H1 (cell line): ENCODE measurements around the gene KCNQ1OT1. TPM values are rescaled to one million over a fixed set of nuclear protein-coding genes. Genes with fewer than 3 reads are reported as not detected.

ENCODE experiments used
- CTCF ChIA-PET: fragments of 300-600 bp; sonication (Branson Sonifier 250); formaldehyde crosslinking; loops from one replicate; lab custom pipeline; 2021; ENCODE audit not compliant: partially characterized antibody; lab: Charles Lee
- POLR2A ChIA-PET: fragments of 300-600 bp; sonication (Branson Sonifier 250); formaldehyde crosslinking; loops from one replicate; lab custom pipeline; 2021; ENCODE audit warnings: inconsistent platforms; ENCODE audit not compliant: partially characterized antibody; lab: Charles Lee
- DNase-seq, 2 experiments: peaks; one replicate each; pipeline versions ENCODE4 v3.0.0 to v3.0.0-alpha.2; 2010 to 2022; ENCODE audit warnings: low spot score in 2 of 2, low read depth in 1 of 2, mixed read lengths in 1 of 2
- FAIRE-seq: peaks from 2 replicates; lab custom pipeline; 2011; peaks lifted over from hg19 to GRCh38; lab: Jason Lieb, UNC
- H2AFZ ChIP-seq: 2 replicates; pipeline ENCODE4 v1.8.1; 2012; ENCODE audit warnings: low read length, inconsistent platforms
- H2AK5ac ChIP-seq: 2 replicates; pipeline ENCODE4 v1.6.1; 2013; ENCODE audit warnings: low read depth, low read length
- H2BK120ac ChIP-seq: replicated peaks from 2 replicates; pipeline ENCODE3; 2013; ENCODE audit warnings: low read depth, low read length, inconsistent platforms
- H2BK12ac ChIP-seq: 2 replicates; pipeline ENCODE4 v1.6.1; 2013; ENCODE audit warnings: low read depth, low read length
- H2BK15ac ChIP-seq: 2 replicates; pipeline ENCODE4 v1.6.1; 2013; ENCODE audit warnings: low read length
- H2BK20ac ChIP-seq: 2 replicates; pipeline ENCODE4 v1.6.1; 2013; ENCODE audit warnings: low read length
- H2BK5ac ChIP-seq: 2 replicates; pipeline ENCODE4 v1.6.1; 2013; ENCODE audit warnings: low read depth, low read length
- H3K14ac ChIP-seq: 2 replicates; pipeline ENCODE4 v1.6.1; 2013; ENCODE audit warnings: inconsistent platforms; ENCODE audit not compliant: insufficient read length
- H3K18ac ChIP-seq: 2 replicates; pipeline ENCODE4 v1.6.1; 2013; ENCODE audit warnings: low read length; ENCODE audit errors: extremely low read depth
- H3K23ac ChIP-seq: 2 replicates; pipeline ENCODE4 v1.6.1; 2013; ENCODE audit warnings: inconsistent platforms; ENCODE audit not compliant: insufficient read length
- H3K23me2 ChIP-seq: 2 replicates; pipeline ENCODE4 v1.6.1; 2013; ENCODE audit warnings: low read depth, low read length
- H3K27ac ChIP-seq: 2 replicates; pipeline ENCODE4 v1.6.1; 2011; ENCODE audit warnings: low read depth, low read length, inconsistent platforms
- H3K27me3 ChIP-seq, 4 experiments: replicated peaks in 1 of 4; 1 replicate in 1 of 4; 2 replicates in 3 of 4; pipeline versions ENCODE4 v1.6.1 to v1.8.1; 2011 to 2013; ENCODE audit warnings: low read length in 3 of 4, mild to moderate bottlenecking in 3 of 4, inconsistent platforms in 2 of 4, mixed read lengths in 2 of 4, moderate library complexity in 1 of 4; ENCODE audit not compliant: control insufficient read depth in 3 of 4, insufficient read depth in 3 of 4; ENCODE audit errors: extremely low read depth in 1 of 4
- H3K36me3 ChIP-seq, 4 experiments: 2 replicates each; pipeline versions ENCODE4 v1.6.1 to v1.8.1; 2011 to 2013; ENCODE audit warnings: mild to moderate bottlenecking in 4 of 4, low read length in 3 of 4, moderate library complexity in 2 of 4, control low read depth in 1 of 4, inconsistent platforms in 1 of 4; ENCODE audit not compliant: insufficient read depth in 4 of 4, control insufficient read depth in 2 of 4
- H3K4ac ChIP-seq: replicated peaks from 2 replicates; pipeline ENCODE3; 2013; ENCODE audit warnings: low read length, low read depth, mixed read lengths, inconsistent platforms; ENCODE audit not compliant: insufficient read length
- H3K4me1 ChIP-seq, 4 experiments: replicated peaks in 1 of 4; 1 replicate in 1 of 4; 2 replicates in 3 of 4; pipeline versions ENCODE4 v1.6.1 to v1.8.1; 2011 to 2013; ENCODE audit warnings: low read length in 3 of 4, inconsistent platforms in 2 of 4, mixed read lengths in 1 of 4; ENCODE audit not compliant: insufficient read depth in 4 of 4, control insufficient read depth in 3 of 4
- H3K4me2 ChIP-seq, 2 experiments: 2 replicates each; pipeline versions ENCODE4 v1.6.1 to v1.8.1; 2011 to 2013; ENCODE audit warnings: low read depth in 2 of 2, low read length in 2 of 2, control low read depth in 1 of 2, inconsistent platforms in 1 of 2, mild to moderate bottlenecking in 1 of 2; ENCODE audit not compliant: insufficient read depth in 1 of 2
- H3K4me3 ChIP-seq, 4 experiments: fragments of 200-600, 300-600 bp in 1 of 4; sonication (generic), shearing (Covaris generic), sonication (Bioruptor Twin) in 1 of 4; 2 replicates each; pipeline versions ENCODE4 v1.5.1 to v1.8.1; 2011 to 2016; ENCODE audit warnings: low read length in 4 of 4, low read depth in 3 of 4, control low read depth in 2 of 4, inconsistent platforms in 2 of 4, mild to moderate bottlenecking in 2 of 4, mixed read lengths in 1 of 4, moderate library complexity in 1 of 4; ENCODE audit not compliant: insufficient read depth in 2 of 4; ENCODE audit errors: extremely low read depth in 1 of 4
- H3K56ac ChIP-seq: replicated peaks from 2 replicates; pipeline ENCODE3; 2013; ENCODE audit warnings: low read depth, mild to moderate bottlenecking, mixed read lengths, low read length, inconsistent platforms; ENCODE audit not compliant: insufficient read length
- H3K79me1 ChIP-seq: 2 replicates; pipeline ENCODE4 v1.6.1; 2013; ENCODE audit warnings: low read depth, low read length, control low read depth
- H3K79me2 ChIP-seq, 2 experiments: 2 replicates each; pipeline versions ENCODE4 v1.6.1 to v1.8.1; 2012 to 2013; ENCODE audit warnings: low read length in 2 of 2, mild to moderate bottlenecking in 2 of 2, inconsistent platforms in 1 of 2; ENCODE audit not compliant: insufficient read depth in 2 of 2, control insufficient read depth in 1 of 2
- H3K9ac ChIP-seq, 4 experiments: replicated peaks in 1 of 4; 1 replicate in 1 of 4; 2 replicates in 3 of 4; pipeline versions ENCODE4 v1.6.1 to v1.8.1; 2011 to 2013; ENCODE audit warnings: low read depth in 3 of 4, low read length in 3 of 4, control low read depth in 2 of 4, mild to moderate bottlenecking in 2 of 4, moderate library complexity in 2 of 4, inconsistent platforms in 1 of 4; ENCODE audit errors: extremely low read depth in 1 of 4
- H3K9me3 ChIP-seq, 2 experiments: 2 replicates each; pipeline versions ENCODE4 v1.6.1 to v1.8.1; 2012 to 2013; ENCODE audit warnings: mild to moderate bottlenecking in 2 of 2, moderate library complexity in 2 of 2, control low read depth in 1 of 2, inconsistent platforms in 1 of 2, low read depth in 1 of 2, low read length in 1 of 2, mixed read lengths in 1 of 2; ENCODE audit not compliant: insufficient read depth in 2 of 2
- H4K20me1 ChIP-seq, 2 experiments: replicated peaks in 1 of 2; 2 replicates each; pipeline versions ENCODE3 to v1.8.1; 2011 to 2013; ENCODE audit warnings: inconsistent platforms in 2 of 2, low read length in 2 of 2, mild to moderate bottlenecking in 1 of 2; ENCODE audit not compliant: insufficient read depth in 2 of 2, control insufficient read depth in 1 of 2
- H4K5ac ChIP-seq: 2 replicates; pipeline ENCODE4 v1.6.1; 2013; ENCODE audit warnings: low read length, low read depth, mixed read lengths, inconsistent platforms; ENCODE audit not compliant: insufficient read length
- H4K8ac ChIP-seq: 2 replicates; pipeline ENCODE4 v1.8.0; 2013; ENCODE audit warnings: mild to moderate bottlenecking, moderate library complexity, low read length, inconsistent platforms; ENCODE audit not compliant: insufficient read depth; ENCODE audit errors: extremely low read depth
- H4K91ac ChIP-seq: replicated peaks from 2 replicates; pipeline ENCODE3; 2013; ENCODE audit warnings: low read length, mixed read lengths, inconsistent platforms; ENCODE audit not compliant: insufficient read length
- CHD2 ChIP-seq: IDR thresholded peaks from 2 replicates; pipeline ENCODE4 v1.6.1; 2012; ENCODE audit warnings: low read length, improper control_type of control experiment
- RAD21 ChIP-seq, 2 experiments: IDR thresholded peaks in 1 of 2; conservative IDR thresholded peaks in 1 of 2; 2 replicates each; pipeline ENCODE4 v1.6.1; 2011; ENCODE audit warnings: low read depth in 2 of 2, low read length in 2 of 2, improper control_type of control experiment in 1 of 2, inconsistent platforms in 1 of 2, mild to moderate bottlenecking in 1 of 2, moderate library complexity in 1 of 2
- WGBS, 2 experiments: shearing (Covaris generic) in 1 of 2; methylation state at CpG; one replicate each; pipeline versions ENCODE4 v1.1.6 to v1.1.7; 2013 to 2015; ENCODE audit warnings: low lambda C conversion rate in 2 of 2, mixed read lengths in 2 of 2, inconsistent platforms in 1 of 2, low coverage in 1 of 2, missing lambda C conversion rate in 1 of 2; ENCODE audit not compliant: insufficient replicate concordance in 2 of 2, insufficient coverage in 1 of 2, insufficient read length in 1 of 2; ENCODE audit errors: extremely low coverage in 1 of 2, missing lambda C conversion rate in 1 of 2; 5-methylcytosine and 5-hydroxymethylcytosine counted together
- polyA plus RNA-seq, 7 experiments: library from polyadenylated mRNA; depleted of rRNA in 3 of 7; stranded (reverse) in 5 of 7; unstranded in 2 of 7; fragments of >200 nt in 5 of 7; fragments of 200-250 nt in 2 of 7; gene quantifications; 1 replicate in 5 of 7; 2 replicates in 1 of 7; 4 replicates in 1 of 7; pipeline versions ENCODE4 v1.2.1 to v1.2.3, GENCODE V29; 2011 to 2013; ENCODE audit warnings: missing spikeins in 2 of 7, mixed read lengths in 2 of 7
- total RNA-seq: library from RNA; stranded (reverse); fragmentation: NEBNext Ultra II Directional; extraction: Animal tissue kit (Norgen Biotek cat#: 25700); gene quantifications from 2 replicates; pipeline ENCODE4 v1.2.1, GENCODE V29; 2021

KCNQ1OT1 gene
- total and polyA plus RNA-seq, 2 of the 8 experiments (the other 6 are each of a cell fraction or from before 2014, with no cell fraction given), result 0.21 to 1.2 TPM

GRCh38 chr11:2584812-2585565 is 114.8 kb downstream of the KCNQ1OT1 start:
- Histone ChIP-seq H3K9me3 (no peaks in the 10 kb centered on the region; a peak in 1 of 4 replicates), H3K36me3 (no peaks in the 10 kb centered on the region), H2AK5ac (no peak overlapping the region), H3K27me3 (peaks cover 15 to 84% (median 56%) of the 10 kb centered on the region in 4 experiments), H3K79me2 (no peaks in the 10 kb centered on the region), H3K4me2 (no peak overlapping the region), H2BK15ac (no peak overlapping the region), H2BK5ac (no peak overlapping the region), H4K20me1 (peaks cover 3 to 15% of the 10 kb centered on the region in 2 experiments), H3K23me2 (peaks cover 6% of the 10 kb centered on the region), H3K23ac (no peak overlapping the region), H3K56ac (no peak overlapping the region), H4K91ac (no peak overlapping the region), H3K4me3 (no peak overlapping the region), H3K9ac (no peak overlapping the region), H4K5ac (no peak overlapping the region), H3K4me1 (no peaks in the 10 kb centered on the region), H3K4ac (no peak overlapping the region), H2AFZ (no peak overlapping the region), H2BK12ac (no peak overlapping the region), H3K79me1 (no peaks in the 10 kb centered on the region), H3K27ac (no peak overlapping the region), H3K18ac (no peak overlapping the region), H2BK20ac (no peak overlapping the region), H3K14ac (no peak overlapping the region), H2BK120ac (no peak overlapping the region), H4K8ac (no peak overlapping the region)
- ChIA-PET POLR2A (no interaction called here), CTCF (interaction anchor here (1.2 to 1.6 kb wide), 2 partner anchors 304 to 307 kb away, joined by 3 read pairs; no protein-coding TSS in a partner anchor)
- WGBS, 2 experiments, result 85% methylated on average over 17 of the region's 18 CpGs; no CpG with 5 or more reads in 1 of the 2 experiments
- no peak for DNase-seq
- no peak for FAIRE-seq
- no peak for TF ChIP-seq CHD2
- TF ChIP-seq RAD21 (IDR thresholded peaks at IDR 0.05 in 1 of 2, conservative IDR thresholded peaks at IDR 0.05 in 1 of 2; ENCODE audit: low read depth in 2 of 2, low read length in 2 of 2), result no peak
